ENCODE results near the gene TPSD1.

DNA sequence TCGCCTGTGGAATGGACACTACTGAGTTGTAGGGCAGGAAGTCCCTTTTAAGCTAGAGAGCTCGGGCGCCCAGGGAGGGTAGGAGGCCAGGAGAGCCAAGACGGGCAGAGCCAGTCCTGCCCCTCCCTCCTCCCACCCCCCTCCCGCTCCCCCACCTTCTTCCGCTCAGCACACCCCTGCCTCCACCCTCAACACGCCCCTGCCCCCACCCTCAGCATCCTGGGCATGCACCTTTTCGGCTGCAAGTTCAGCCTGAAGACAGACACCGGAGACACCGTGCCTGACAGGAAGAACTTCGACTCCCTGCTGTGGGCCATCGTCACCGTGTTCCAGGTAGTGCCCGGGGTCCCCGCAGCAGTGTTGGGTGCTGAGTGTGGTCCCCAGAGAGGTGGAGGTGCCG lies 49.1 kb upstream of the TPSD1 start:
- TF ChIP-seq EZH2 (IDR thresholded peaks at IDR 0.05): no peak
- no peak for TF ChIP-seq POLR2AphosphoS5 (IDR thresholded peaks at IDR 0.05; ENCODE audit: borderline replicate concordance, low read depth, low read length)
- no peak for TF ChIP-seq FOXP2 (optimal IDR thresholded peaks at IDR 0.05; ENCODE audit: control extremely low read depth, extremely low read length, insufficient read depth)

Measured in SK-N-MC (cell line).